ENCODE measurements around the gene PDE8B.
A peak's percentile ranks its signal among the peaks of the same experiment; 100 is the strongest.

PDE8B gene

GRCh38 chr5:77325921-77326541, 115.6 kb downstream of the PDE8B start:
- no peak for DNase-seq (ENCODE audit: low spot score)

- no peak for DNase-seq (ENCODE audit: low spot score)
Observed at GRCh38 chr5:77326986-77327734, 116.7 kb downstream of the PDE8B start.

GRCh38 chr5:77328930-77329647, 118.6 kb downstream of the PDE8B start:
- no peak for DNase-seq (ENCODE audit: low spot score)

GRCh38 chr5:77329664-77330430, 119.4 kb downstream of the PDE8B start:
- DNase-seq (ENCODE audit: low spot score) = no peak

GRCh38 chr5:77333036-77333435, 122.6 kb downstream of the PDE8B start:
- DNase-seq (ENCODE audit: low spot score) = no peak

- no peak for DNase-seq (ENCODE audit: low spot score)
Observed at GRCh38 chr5:77333451-77334123, 123.1 kb downstream of the PDE8B start.

- no peak for DNase-seq (ENCODE audit: low spot score)
Observed at GRCh38 chr5:77337246-77337645, 126.8 kb downstream of the PDE8B start.

GRCh38 chr5:77337686-77338085, 127.2 kb downstream of the PDE8B start:
- no peak for DNase-seq (ENCODE audit: low spot score)

- peak; percentile 72 for DNase-seq (ENCODE audit: low spot score)
Observed at GRCh38 chr5:77339337-77339890, 128.9 kb downstream of the PDE8B start.

GRCh38 chr5:77343165-77343564, 132.7 kb downstream of the PDE8B start:
- DNase-seq (ENCODE audit: low spot score) = no peak

GRCh38 chr5:77347435-77348098, 137.1 kb downstream of the PDE8B start:
- DNase-seq (ENCODE audit: low spot score) = no peak

- no peak for DNase-seq (ENCODE audit: low spot score)
Observed at GRCh38 chr5:77353251-77353650, 142.8 kb downstream of the PDE8B start.

- no peak for DNase-seq (ENCODE audit: low spot score)
Observed at GRCh38 chr5:77354454-77354853, 144.0 kb downstream of the PDE8B start.

- DNase-seq (ENCODE audit: low spot score) = no peak
Observed at GRCh38 chr5:77355080-77355479, 144.6 kb downstream of the PDE8B start.

GRCh38 chr5:77355751-77356150, 145.3 kb downstream of the PDE8B start:
- DNase-seq (ENCODE audit: low spot score) = no peak

- no peak for DNase-seq (ENCODE audit: low spot score)
Observed at GRCh38 chr5:77356740-77357139, 146.3 kb downstream of the PDE8B start.

GRCh38 chr5:77358255-77359205, 148.1 kb downstream of the PDE8B start:
- no peak for DNase-seq (ENCODE audit: low spot score)

GRCh38 chr5:77359231-77359630, 148.8 kb downstream of the PDE8B start:
- DNase-seq (ENCODE audit: low spot score) = no peak

- DNase-seq (ENCODE audit: low spot score) = no peak
Observed at GRCh38 chr5:77360381-77360780, 149.9 kb downstream of the PDE8B start.

- no peak for DNase-seq (ENCODE audit: low spot score)
Observed at GRCh38 chr5:77360973-77361372, 150.5 kb downstream of the PDE8B start.
